HepG2 (cell line): ENCODE results near the gene SLC13A2. TPM values are rescaled to one million over a fixed set of nuclear protein-coding genes. Genes with fewer than 3 reads are reported as not detected.
A peak's percentile ranks its signal among the peaks of the same experiment; 100 is the strongest.

ENCODE experiments used
- ATAC-seq: fragments of 200-7000 bp; cut with Tn5 transposase; 3 replicates; pipeline ENCODE4 v1.9.1; 2020; ENCODE audit warnings: mild to moderate bottlenecking, moderate library complexity
- BruUV-seq: library from RNA; stranded (reverse); fragments of 400-500 nt; replicated peaks from 2 replicates; lab custom pipeline; 2021; lab: Mats Ljungman, UMichigan
- CTCF ChIA-PET: fragments of 300-600 bp; formaldehyde crosslinking; extraction: SDS; loops from one replicate; lab custom pipeline; 2021; ENCODE audit warnings: low total read pairs, inconsistent platforms, low intra/inter-chr PET ratio; lab: Yijun Ruan, JAX
- POLR2A ChIA-PET: fragments of 350-600 bp; sonication (Branson Sonifier 250); formaldehyde crosslinking; loops from one replicate; lab custom pipeline; 2020; ENCODE audit warnings: antibody characterized with exemption, inconsistent platforms; lab: Yijun Ruan, JAX
- DNase-seq: peaks from one replicate; pipeline ENCODE4 v3.0.0-alpha.2; 2015; ENCODE audit warnings: low spot score
- FAIRE-seq: peaks from 3 replicates; lab custom pipeline; 2011; peaks lifted over from hg19 to GRCh38; lab: Jason Lieb, UNC
- H2AFZ ChIP-seq: one replicate; pipeline ENCODE4 v1.6.1; 2011; ENCODE audit warnings: low read length, inconsistent platforms
- H3K27ac ChIP-seq: fragments of 300-600 bp; 3 replicates; pipeline ENCODE4 v1.8.0; 2011; ENCODE audit warnings: mixed run types, mild to moderate bottlenecking, mixed read lengths, low read length, inconsistent platforms; ENCODE audit not compliant: insufficient read depth; ENCODE audit errors: extremely low read length
- H3K27me3 ChIP-seq, 2 experiments: fragments of 200-600 bp in 1 of 2; 2 replicates in 1 of 2; 3 replicates in 1 of 2; pipeline versions ENCODE4 v1.6.0 to v1.8.0; 2011; ENCODE audit warnings: low read length in 2 of 2, mild to moderate bottlenecking in 2 of 2, moderate library complexity in 2 of 2, inconsistent platforms in 1 of 2; ENCODE audit not compliant: insufficient read depth in 2 of 2, control insufficient read depth in 1 of 2
- H3K36me3 ChIP-seq, 2 experiments: fragments of 200-600 bp in 1 of 2; replicated peaks in 1 of 2; 2 replicates in 1 of 2; 3 replicates in 1 of 2; pipeline versions ENCODE4 v1.5.1 to v1.8.0; 2011; ENCODE audit warnings: low read length in 2 of 2, inconsistent platforms in 1 of 2; ENCODE audit not compliant: insufficient read depth in 2 of 2, control insufficient read depth in 1 of 2
- H3K4me1 ChIP-seq: 2 replicates; pipeline ENCODE4 v1.5.1; 2012; ENCODE audit warnings: low read length, inconsistent platforms; ENCODE audit not compliant: insufficient read depth
- H3K4me2 ChIP-seq: 2 replicates; pipeline ENCODE4 v1.6.0; 2011; ENCODE audit warnings: low read depth, low read length, inconsistent platforms
- H3K4me3 ChIP-seq, 3 experiments: fragments of 200-600 bp in 1 of 3; sonication (generic), shearing (Covaris generic) in 1 of 3; replicated peaks in 1 of 3; 2 replicates each; pipeline ENCODE4 v1.5.1; 2011 to 2016; ENCODE audit warnings: low read length in 3 of 3, inconsistent platforms in 2 of 3, low read depth in 2 of 3, mild to moderate bottlenecking in 2 of 3, control low read depth in 1 of 3, mixed read lengths in 1 of 3; ENCODE audit not compliant: insufficient read depth in 1 of 3
- H3K79me2 ChIP-seq: one replicate; pipeline ENCODE4 v1.6.1; 2011; ENCODE audit warnings: low read length, inconsistent platforms; ENCODE audit not compliant: insufficient read depth
- H3K9ac ChIP-seq: 2 replicates; pipeline ENCODE4 v1.6.0; 2011; ENCODE audit warnings: mild to moderate bottlenecking, low read depth, low read length, inconsistent platforms; ENCODE audit not compliant: insufficient read depth
- H3K9me3 ChIP-seq: 2 replicates; pipeline ENCODE4 v1.5.1; 2012; ENCODE audit warnings: mild to moderate bottlenecking, low read length
- H4K20me1 ChIP-seq: 2 replicates; pipeline ENCODE4 v1.6.0; 2011; ENCODE audit warnings: inconsistent platforms, mild to moderate bottlenecking, low read length, moderate library complexity; ENCODE audit not compliant: insufficient read depth
- CSRNP2 ChIP-seq: sonication (generic); formaldehyde crosslinking; conservative IDR thresholded peaks from 2 replicates; pipeline ENCODE4 v1.8.0; 2022; ENCODE audit warnings: low read depth, missing genetic modification reagents
- EZH2 ChIP-seq: conservative IDR thresholded peaks from 2 replicates; pipeline ENCODE4 v1.6.1; 2012; ENCODE audit warnings: mild to moderate bottlenecking, low read depth, low read length, moderate library complexity
- FOXC1 ChIP-seq: sonication (generic); formaldehyde crosslinking; IDR thresholded peaks from 2 replicates; pipeline ENCODE4 v1.8.0; 2022; ENCODE audit warnings: mild to moderate bottlenecking, missing genetic modification reagents, borderline replicate concordance
- FOXK2 ChIP-seq: fragments of 450-650 bp; IDR thresholded peaks from 2 replicates; pipeline ENCODE4 v1.6.1; 2016
- HIVEP1 ChIP-seq: sonication (generic); formaldehyde crosslinking; IDR thresholded peaks from 2 replicates; pipeline ENCODE4 v1.4.0; 2020; ENCODE audit warnings: mild to moderate bottlenecking, missing genetic modification reagents
- IRF2 ChIP-seq: IDR thresholded peaks from 2 replicates; pipeline ENCODE4 v1.6.1; 2018; ENCODE audit warnings: missing genetic modification reagents, missing compliant biosample characterization
- KLF6 ChIP-seq: IDR thresholded peaks from 2 replicates; pipeline ENCODE4 v1.8.0; 2016; ENCODE audit warnings: missing biosample characterization, missing genetic modification reagents
- MAFK ChIP-seq, 2 experiments: IDR thresholded peaks in 1 of 2; conservative IDR thresholded peaks in 1 of 2; 2 replicates each; pipeline ENCODE4 v1.6.1; 2011; ENCODE audit warnings: improper control_type of control experiment in 2 of 2, low read length in 2 of 2
- MYNN ChIP-seq: sonication (generic); formaldehyde crosslinking; IDR thresholded peaks from 2 replicates; pipeline ENCODE4 v1.4.0; 2020; ENCODE audit warnings: mild to moderate bottlenecking, low read depth, missing genetic modification reagents
- MYPOP ChIP-seq: sonication (generic); formaldehyde crosslinking; IDR thresholded peaks from 2 replicates; pipeline ENCODE4 v1.8.1; 2023; ENCODE audit warnings: mild to moderate bottlenecking, moderate library complexity, missing genetic modification reagents
- NFYC ChIP-seq: IDR thresholded peaks from 2 replicates; pipeline ENCODE4 v1.6.1; 2016; ENCODE audit warnings: missing genetic modification reagents, missing compliant biosample characterization
- PRDM10 ChIP-seq: sonication (generic); formaldehyde crosslinking; IDR thresholded peaks from 2 replicates; pipeline ENCODE4 v1.4.0; 2020; ENCODE audit warnings: low read depth, missing genetic modification reagents
- TBX3 ChIP-seq: fragments of 450-650 bp; IDR thresholded peaks from 2 replicates; pipeline ENCODE4 v1.6.1; 2017; ENCODE audit warnings: antibody characterized with exemption, mild to moderate bottlenecking, inconsistent platforms, borderline replicate concordance
- TP53 ChIP-seq: sonication (generic); formaldehyde crosslinking; conservative IDR thresholded peaks from 2 replicates; pipeline ENCODE4 v1.4.0; 2020; ENCODE audit warnings: missing genetic modification reagents
- ZNF207 ChIP-seq: fragments of 450-650 bp; IDR thresholded peaks from 2 replicates; pipeline ENCODE4 v1.6.1; 2016; ENCODE audit warnings: antibody characterized with exemption, borderline replicate concordance
- ZNF510 ChIP-seq: sonication (generic); formaldehyde crosslinking; IDR thresholded peaks from 2 replicates; pipeline ENCODE4 v1.4.0; 2020; ENCODE audit warnings: low read depth, mild to moderate bottlenecking, missing genetic modification reagents
- ZNF572 ChIP-seq: sonication (generic); formaldehyde crosslinking; IDR thresholded peaks from 2 replicates; pipeline ENCODE4 v1.5.1; 2020; ENCODE audit warnings: mild to moderate bottlenecking, missing genetic modification reagents
- ZNF749 ChIP-seq: sonication (generic); formaldehyde crosslinking; IDR thresholded peaks from 2 replicates; pipeline ENCODE4 v1.8.0; 2022; ENCODE audit warnings: mild to moderate bottlenecking, missing genetic modification reagents, moderate library complexity, borderline replicate concordance
- WGBS: methylation state at CpG from one replicate; pipeline ENCODE4 v1.1.6; 2017; ENCODE audit warnings: low lambda C conversion rate; 5-methylcytosine and 5-hydroxymethylcytosine counted together
- in situ Hi-C: cut with HindIII; loops from 2 replicates; pipeline ENCODE4 v1.10.0; 2017; ENCODE audit warnings: low pct_unique_long_range_greater_than_20kb; ENCODE audit not compliant: extremely low pct_ligation_motif_present
- intact Hi-C: fragments of 100-400 bp; cut with micrococcal nuclease; formaldehyde crosslinking; loops from one replicate; pipeline ENCODE4 v1.10.0; 2022; ENCODE audit not compliant: unreplicated experiment
- polyA plus RNA-seq, 8 experiments: library from polyadenylated mRNA; depleted of rRNA in 3 of 8; stranded (reverse) in 7 of 8; unstranded in 1 of 8; fragments of >200 nt; fragmentation: Illumina TruSeq in 4 of 8; extraction: Trizol in 4 of 8; gene quantifications; 2 replicates each; pipeline versions ENCODE4 v1.2.1 to v1.2.3, GENCODE V29; 2011 to 2016; ENCODE audit warnings: low read depth in 4 of 8, missing spikeins in 1 of 8, mixed read lengths in 1 of 8; ENCODE audit not compliant: insufficient read depth in 1 of 8
- total RNA-seq, 5 experiments: library from RNA; depleted of rRNA; stranded (reverse); fragments of >200 nt; fragmentation: Illumina TruSeq; extraction: Trizol; gene quantifications; 2 replicates each; pipeline ENCODE4 v1.2.3, GENCODE V29; 2016; ENCODE audit warnings: low read depth in 1 of 5

The SLC13A2 gene
- total and polyA plus RNA-seq, 2 of the 13 experiments (the other 11 are each of a cell fraction or from before 2014, with no cell fraction given) = 0.07 TPM; not detected in 1

- no TSS peak for BruUV-seq
- in situ Hi-C loops = no loop called here
- TF ChIP-seq MYNN (CRISPR knock-in tag) = no peak
- no peak for TF ChIP-seq IRF2
- TF ChIP-seq FOXC1 (CRISPR knock-in tag) = no peak
- no peak for TF ChIP-seq ZNF572
- TF ChIP-seq TP53 = no peak
- no peak for TF ChIP-seq ZNF207
- TF ChIP-seq CSRNP2 (CRISPR knock-in tag) = no peak
- TF ChIP-seq HIVEP1 (CRISPR knock-in tag) = peak; percentile 42; the same call in 1 of the 2 replicates
- no peak for TF ChIP-seq TBX3
- TF ChIP-seq NFYC (CRISPR knock-in tag) = no peak
- no peak for TF ChIP-seq EZH2
- no peak for TF ChIP-seq MAFK (conservative IDR thresholded peaks at IDR 0.05 in 1 of 2, IDR thresholded peaks at IDR 0.05 in 1 of 2; ENCODE audit: low read length in 2 of 2)
- no peak for TF ChIP-seq PRDM10 (CRISPR knock-in tag)
- TF ChIP-seq FOXK2 = no peak
- no peak for TF ChIP-seq ZNF749 (CRISPR knock-in tag)
- TF ChIP-seq MYPOP (CRISPR knock-in tag) = no peak
- no peak for TF ChIP-seq KLF6
- TF ChIP-seq ZNF510 (CRISPR knock-in tag) = no peak
Measured at GRCh38 chr17:28524476-28525424, 51.3 kb downstream of the SLC13A2 start.

More at GRCh38 chr17:28524476-28525424, 51.3 kb downstream of the SLC13A2 start:
- peak overlapping the region; percentile 67 for H3K4me2 ChIP-seq
- H3K4me3 ChIP-seq = peak overlapping the region in 2 of 3 experiments; percentile 21 to 55; a peak in 3 of 6 replicates
- DNase-seq (peak; percentile 70), ATAC-seq (peak; percentile 70), FAIRE-seq (peak; percentile 59)
- CTCF ChIA-PET = no interaction called here
- 21% methylated on average over 9 of the region's 25 CpGs for WGBS
- POLR2A ChIA-PET = interaction anchor here (0.6 kb wide), 1 partner anchor 47 kb away, joined by 3 read pairs; the partner anchor contains the start of gene PIGS
- H3K9me3 ChIP-seq = no peaks in the 10 kb centered on the region
- no peaks in the 10 kb centered on the region for H3K36me3 ChIP-seq
- peak overlapping the region; percentile 35; the same call in 1 of the 2 replicates for H3K9ac ChIP-seq
- H3K79me2 ChIP-seq = no peaks in the 10 kb centered on the region
- H3K27me3 ChIP-seq = peaks cover 6 to 39% of the 10 kb centered on the region in 2 experiments
- no peak overlapping the region for H3K27ac ChIP-seq
- peaks cover 37% of the 10 kb centered on the region for H3K4me1 ChIP-seq
- no peaks in the 10 kb centered on the region for H4K20me1 ChIP-seq
- intact Hi-C loops = loop anchor here (5.0 kb wide), 1 partner anchor 743 kb away; no protein-coding TSS in a partner anchor
- H2AFZ ChIP-seq = no peak overlapping the region
